HPDE6-E6E7 (cell line): ENCODE data around the gene NDFIP2.
A peak's percentile ranks its signal among the peaks of the same experiment; 100 is the strongest.

ENCODE experiments used
- DNase-seq: peaks from one replicate; pipeline ENCODE4 v3.0.0; 2011; ENCODE audit warnings: missing footprints; ENCODE audit errors: extremely low spot score

NDFIP2 gene

GRCh38 chr13:79458436-79458835 lies 22.5 kb upstream of the NDFIP2 start:
- DNase-seq: no peak

GRCh38 chr13:79459906-79460305 lies 21.0 kb upstream of the NDFIP2 start:
- DNase-seq: peak; percentile 23

GRCh38 chr13:79462895-79463294 lies 18.1 kb upstream of the NDFIP2 start:
- DNase-seq: no peak

GRCh38 chr13:79463604-79464003 lies 17.4 kb upstream of the NDFIP2 start:
- DNase-seq: no peak

DNA sequence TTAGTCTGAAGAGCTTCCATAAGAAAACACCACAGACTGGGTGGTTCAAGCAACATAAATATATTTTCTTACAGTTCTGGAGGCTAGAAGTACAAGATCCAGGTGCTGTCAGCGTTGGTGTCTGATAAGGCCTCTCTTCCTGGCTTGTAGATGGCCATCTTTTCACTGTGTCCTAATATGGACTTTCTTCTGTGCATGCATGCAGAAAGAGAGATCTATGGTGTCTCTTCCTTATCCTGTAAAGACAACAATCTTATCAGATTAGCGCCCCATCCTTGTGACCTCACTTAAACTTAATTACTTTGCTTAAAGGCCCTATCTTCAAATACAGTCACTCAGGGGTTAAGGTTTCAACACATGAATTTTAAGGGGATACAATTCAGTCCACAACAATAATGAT lies 14.1 kb upstream of the NDFIP2 start:
- DNase-seq: no peak

- DNase-seq: no peak
Measured at GRCh38 chr13:79468402-79468801, 12.6 kb upstream of the NDFIP2 start.

DNA sequence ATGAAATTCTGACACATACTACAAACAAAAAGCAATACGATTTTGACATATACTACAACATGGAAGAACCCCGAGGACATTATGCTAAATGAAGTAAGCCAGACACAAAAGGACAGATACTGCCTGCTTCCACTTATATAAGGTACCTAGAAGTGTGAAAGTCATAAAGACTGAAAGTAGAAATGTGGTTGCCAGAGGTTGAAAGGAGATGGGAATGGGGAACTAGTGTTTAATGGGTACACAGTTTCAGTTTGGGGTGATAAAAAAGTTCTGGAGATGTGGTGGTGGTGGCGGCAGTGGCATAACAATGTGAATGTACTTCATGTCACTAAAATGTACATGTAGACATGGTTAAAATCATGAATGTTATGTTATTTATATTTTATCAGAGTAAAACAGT lies 12.1 kb upstream of the NDFIP2 start:
- no peak for DNase-seq

GRCh38 chr13:79469608-79470007 lies 11.3 kb upstream of the NDFIP2 start:
- no peak for DNase-seq

GRCh38 chr13:79470666-79471065 lies 10.3 kb upstream of the NDFIP2 start:
- no peak for DNase-seq

DNA sequence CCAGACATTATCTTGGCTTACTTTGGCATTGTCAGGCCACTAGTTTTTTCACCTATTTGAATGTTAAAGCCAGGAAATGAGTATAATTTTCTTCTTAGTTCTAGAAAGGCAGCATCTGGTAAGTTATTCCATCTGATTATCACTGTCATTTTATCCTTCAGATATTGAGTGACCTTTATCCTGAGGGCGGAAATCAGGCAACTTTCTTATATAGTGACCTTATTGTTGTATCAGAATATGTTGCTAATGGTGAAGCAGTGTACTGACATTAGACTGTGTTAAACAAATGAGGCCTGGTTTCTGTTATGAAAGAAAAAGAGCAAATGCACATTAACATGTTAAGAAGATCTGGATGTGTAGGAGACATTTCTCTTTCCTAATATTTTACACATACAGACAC lies 5.4 kb upstream of the NDFIP2 start:
- DNase-seq: no peak

GRCh38 chr13:79477968-79478367 lies 3.0 kb upstream of the NDFIP2 start:
- no peak for DNase-seq

DNA sequence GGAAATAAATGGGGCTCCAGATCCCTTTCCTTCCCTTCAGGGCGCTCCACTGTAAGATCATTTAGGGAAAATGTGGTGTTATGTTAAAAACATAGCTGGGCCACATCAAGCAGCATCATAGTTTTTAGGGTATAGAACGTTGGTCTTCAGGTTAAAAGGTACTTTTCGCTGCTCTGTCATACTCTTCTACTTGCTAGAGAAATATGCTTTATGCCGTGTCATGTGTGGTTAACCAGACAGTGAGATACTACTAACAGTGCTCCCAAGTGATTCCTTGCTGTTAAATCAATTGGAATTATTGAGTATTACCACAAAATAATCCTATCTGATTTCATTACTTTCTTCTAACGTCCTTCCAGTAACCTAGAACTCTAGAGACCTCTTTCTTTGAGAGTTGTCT lies 1.1 kb upstream of the NDFIP2 start:
- DNase-seq: no peak

DNA sequence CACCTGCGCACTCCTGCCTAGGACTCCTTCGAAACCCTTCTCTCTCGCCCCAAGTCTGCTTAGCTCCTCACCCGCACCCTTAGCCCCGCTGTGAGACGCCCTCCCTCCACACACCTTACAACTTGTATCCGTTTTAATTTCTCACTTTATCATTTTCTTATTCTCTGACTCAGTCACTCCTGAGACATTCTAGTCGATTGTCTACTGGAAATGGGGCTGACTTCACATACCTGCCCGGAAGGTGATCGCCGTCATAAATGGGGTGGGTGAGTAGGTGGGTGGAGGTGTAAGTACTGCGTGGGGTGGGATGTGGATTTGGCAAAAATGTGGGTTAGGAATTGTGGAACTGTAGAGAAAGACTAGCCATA lies 714 bp downstream of the NDFIP2 start:
- no peak for DNase-seq

- no peak for DNase-seq
Measured at GRCh38 chr13:79482281-79482970, 1.5 kb downstream of the NDFIP2 start.

- DNase-seq: no peak
Measured at GRCh38 chr13:79483086-79483706, 2.2 kb downstream of the NDFIP2 start.

GRCh38 chr13:79485014-79485811 lies 4.3 kb downstream of the NDFIP2 start:
- DNase-seq: peak; percentile 56

- DNase-seq: no peak
Measured at GRCh38 chr13:79486433-79487188, 5.7 kb downstream of the NDFIP2 start.

DNA sequence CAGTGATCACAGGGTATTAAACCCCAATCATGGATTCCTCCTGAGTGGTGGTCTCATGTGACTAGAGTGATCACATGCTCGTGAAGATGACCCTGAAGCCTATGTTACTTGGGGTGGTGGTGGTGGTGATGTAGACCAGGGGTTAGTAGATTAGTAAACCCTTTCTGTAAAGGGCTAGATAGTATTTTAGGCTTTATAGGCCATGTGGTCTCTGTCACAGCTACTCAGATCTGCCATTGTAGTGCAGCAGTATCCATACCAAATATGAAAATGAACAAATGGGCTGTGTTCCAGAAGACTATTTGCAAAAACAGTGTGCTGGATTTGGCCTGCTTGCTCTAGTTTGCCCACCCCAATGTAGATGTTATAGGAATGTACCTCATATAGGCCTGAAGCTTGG lies 9.4 kb downstream of the NDFIP2 start:
- no peak for DNase-seq

DNA sequence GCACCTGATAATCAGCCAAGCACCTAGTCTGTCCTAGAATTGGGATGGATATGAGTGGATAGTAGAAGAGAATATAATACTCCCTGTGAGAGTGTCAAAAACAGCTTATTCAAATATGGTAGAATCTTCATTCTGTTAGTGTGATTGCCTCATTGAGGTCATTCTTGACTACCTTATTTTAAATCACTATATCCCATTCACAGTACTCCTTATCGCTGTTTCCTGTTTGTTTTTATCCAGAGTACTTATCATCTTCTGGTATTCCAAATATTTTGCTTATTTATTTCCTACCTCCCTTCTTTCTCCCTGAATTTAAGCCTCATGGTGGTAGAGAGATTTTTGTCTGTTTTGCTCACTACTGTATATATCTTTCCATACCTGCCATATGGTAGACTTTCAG lies 9.9 kb downstream of the NDFIP2 start:
- DNase-seq: no peak

GRCh38 chr13:79491715-79492114 lies 10.8 kb downstream of the NDFIP2 start:
- DNase-seq: peak; percentile 50

- no peak for DNase-seq
Measured at GRCh38 chr13:79492313-79492798, 11.4 kb downstream of the NDFIP2 start.
